ENCODE data around the gene SETD2.
A peak's percentile ranks its signal among the peaks of the same experiment; 100 is the strongest.

The SETD2 gene

GRCh38 chr3:47156396-47156795 lies 7.5 kb downstream of the SETD2 start:
- no peak overlapping the region for H2AFZ ChIP-seq (ENCODE audit: low read length)
- H3K79me2 ChIP-seq (ENCODE audit: insufficient read depth, low read length), result peaks cover 100% of the 10 kb centered on the region
- no peaks in the 10 kb centered on the region for H3K9me3 ChIP-seq (ENCODE audit: low read length)
- H3K4me2 ChIP-seq (ENCODE audit: low read length), result no peak overlapping the region
- H3K4me1 ChIP-seq (ENCODE audit: insufficient read depth, low read length, severe bottlenecking), result peaks cover 53% of the 10 kb centered on the region
- H3K27ac ChIP-seq (ENCODE audit: low read depth, low read length, poor library complexity, severe bottlenecking), result no peak overlapping the region
- H3K9me2 ChIP-seq (ENCODE audit: low read depth, low read length), result no peaks in the 10 kb centered on the region
- H3K4me3 ChIP-seq (ENCODE audit: low read depth, low read length, poor library complexity, severe bottlenecking), result no peak overlapping the region
- peaks cover 11% of the 10 kb centered on the region for H3K36me3 ChIP-seq (ENCODE audit: insufficient read depth, low read length)
- H3K9ac ChIP-seq (ENCODE audit: low read length), result no peak overlapping the region
- H3K27me3 ChIP-seq (ENCODE audit: insufficient read depth, low read length), result no peaks in the 10 kb centered on the region
- H4K20me1 ChIP-seq (ENCODE audit: insufficient read depth, low read length), result peaks cover 5% of the 10 kb centered on the region; the same call in 1 of the 2 replicates
- no peaks in the 10 kb centered on the region for H3F3A ChIP-seq (ENCODE audit: insufficient read depth, low read length)
- TF ChIP-seq, protein P1, sequence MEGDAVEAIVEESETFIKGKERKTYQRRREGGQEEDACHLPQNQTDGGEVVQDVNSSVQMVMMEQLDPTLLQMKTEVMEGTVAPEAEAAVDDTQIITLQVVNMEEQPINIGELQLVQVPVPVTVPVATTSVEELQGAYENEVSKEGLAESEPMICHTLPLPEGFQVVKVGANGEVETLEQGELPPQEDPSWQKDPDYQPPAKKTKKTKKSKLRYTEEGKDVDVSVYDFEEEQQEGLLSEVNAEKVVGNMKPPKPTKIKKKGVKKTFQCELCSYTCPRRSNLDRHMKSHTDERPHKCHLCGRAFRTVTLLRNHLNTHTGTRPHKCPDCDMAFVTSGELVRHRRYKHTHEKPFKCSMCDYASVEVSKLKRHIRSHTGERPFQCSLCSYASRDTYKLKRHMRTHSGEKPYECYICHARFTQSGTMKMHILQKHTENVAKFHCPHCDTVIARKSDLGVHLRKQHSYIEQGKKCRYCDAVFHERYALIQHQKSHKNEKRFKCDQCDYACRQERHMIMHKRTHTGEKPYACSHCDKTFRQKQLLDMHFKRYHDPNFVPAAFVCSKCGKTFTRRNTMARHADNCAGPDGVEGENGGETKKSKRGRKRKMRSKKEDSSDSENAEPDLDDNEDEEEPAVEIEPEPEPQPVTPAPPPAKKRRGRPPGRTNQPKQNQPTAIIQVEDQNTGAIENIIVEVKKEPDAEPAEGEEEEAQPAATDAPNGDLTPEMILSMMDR (IDR thresholded peaks at IDR 0.05; ENCODE audit: low read length), result no peak
- no peak for TF ChIP-seq EZH2 (IDR thresholded peaks at IDR 0.05; ENCODE audit: borderline replicate concordance, low read length)

GRCh38 chr3:47152578-47152977 lies 11.3 kb downstream of the SETD2 start:
- Histone ChIP-seq H3K4me2 (ENCODE audit: low read length) (no peak overlapping the region), H3K27me3 (ENCODE audit: insufficient read depth, low read length) (no peaks in the 10 kb centered on the region), H3K4me3 (ENCODE audit: low read depth, low read length, poor library complexity, severe bottlenecking) (no peak overlapping the region), H2AFZ (ENCODE audit: low read length) (no peak overlapping the region), H3F3A (ENCODE audit: insufficient read depth, low read length) (no peaks in the 10 kb centered on the region), H3K9ac (ENCODE audit: low read length) (no peak overlapping the region), H4K20me1 (ENCODE audit: insufficient read depth, low read length) (peaks cover 5% of the 10 kb centered on the region; the same call in 1 of the 2 replicates), H3K36me3 (ENCODE audit: insufficient read depth, low read length) (peaks cover 5% of the 10 kb centered on the region; the same call in 1 of the 2 replicates), H3K9me2 (ENCODE audit: low read depth, low read length) (no peaks in the 10 kb centered on the region), H3K4me1 (ENCODE audit: insufficient read depth, low read length, severe bottlenecking) (peaks cover 41% of the 10 kb centered on the region), H3K9me3 (ENCODE audit: low read length) (no peaks in the 10 kb centered on the region), H3K79me2 (ENCODE audit: insufficient read depth, low read length) (peaks cover 100% of the 10 kb centered on the region), H3K27ac (ENCODE audit: low read depth, low read length, poor library complexity, severe bottlenecking) (peak overlapping the region; percentile 20)
- TF ChIP-seq EZH2 (IDR thresholded peaks at IDR 0.05; ENCODE audit: borderline replicate concordance, low read length), result no peak
- TF ChIP-seq, protein P1 (IDR thresholded peaks at IDR 0.05; ENCODE audit: low read length), result no peak

DNA sequence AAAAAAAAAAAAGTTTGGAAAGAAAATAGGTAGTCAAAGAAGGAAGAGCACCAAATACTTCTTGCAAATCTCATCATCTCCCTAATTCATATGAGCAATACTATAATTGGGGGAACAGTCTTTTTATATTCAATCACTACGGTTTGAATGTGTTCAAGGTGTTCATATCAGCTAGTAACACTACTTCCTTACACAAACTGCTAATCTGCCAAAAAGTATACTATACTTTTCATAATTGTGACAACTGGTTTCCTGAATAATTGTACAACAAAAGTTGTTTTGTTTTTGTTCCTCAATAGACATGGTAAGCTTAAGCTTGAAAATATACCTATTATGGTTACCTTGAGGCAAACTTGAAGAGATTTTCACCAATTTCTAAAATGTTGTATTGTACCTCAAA lies 12.1 kb downstream of the SETD2 start:
- peaks cover 41% of the 10 kb centered on the region for H3K4me1 ChIP-seq (ENCODE audit: insufficient read depth, low read length, severe bottlenecking)
- no peaks in the 10 kb centered on the region for H3F3A ChIP-seq (ENCODE audit: insufficient read depth, low read length)
- H2AFZ ChIP-seq (ENCODE audit: low read length), result no peak overlapping the region
- peaks cover 5% of the 10 kb centered on the region; the same call in 1 of the 2 replicates for H4K20me1 ChIP-seq (ENCODE audit: insufficient read depth, low read length)
- peaks cover 5% of the 10 kb centered on the region; the same call in 1 of the 2 replicates for H3K36me3 ChIP-seq (ENCODE audit: insufficient read depth, low read length)
- no peak overlapping the region for H3K9ac ChIP-seq (ENCODE audit: low read length)
- H3K79me2 ChIP-seq (ENCODE audit: insufficient read depth, low read length), result peaks cover 99% of the 10 kb centered on the region
- H3K9me3 ChIP-seq (ENCODE audit: low read length), result no peaks in the 10 kb centered on the region
- H3K9me2 ChIP-seq (ENCODE audit: low read depth, low read length), result no peaks in the 10 kb centered on the region
- H3K4me2 ChIP-seq (ENCODE audit: low read length), result no peak overlapping the region
- H3K4me3 ChIP-seq (ENCODE audit: low read depth, low read length, poor library complexity, severe bottlenecking), result no peak overlapping the region
- TF ChIP-seq, protein P1 (IDR thresholded peaks at IDR 0.05; ENCODE audit: low read length), result no peak
- TF ChIP-seq EZH2 (IDR thresholded peaks at IDR 0.05; ENCODE audit: borderline replicate concordance, low read length), result no peak
- no peaks in the 10 kb centered on the region for H3K27me3 ChIP-seq (ENCODE audit: insufficient read depth, low read length)
- H3K27ac ChIP-seq (ENCODE audit: low read depth, low read length, poor library complexity, severe bottlenecking), result no peak overlapping the region

Data from OCI-LY1 (cell line).